ENCODE results near the gene CLEC18C.
"Not testable (repeated sequence)": the region's sequence is repeated elsewhere in the genome, so short reads cannot be mapped to it uniquely, and the experiment has no call there.

The CLEC18C gene

GRCh38 chr16:70159355-70160348, 13.9 kb upstream of the CLEC18C start:
- DNase-seq: no peak

- no peak for DNase-seq
Observed at GRCh38 chr16:70160388-70160787, 13.2 kb upstream of the CLEC18C start.

GRCh38 chr16:70160821-70161220, 12.8 kb upstream of the CLEC18C start:
- no peak for DNase-seq

- DNase-seq: no peak
Observed at GRCh38 chr16:70161350-70161749, 12.2 kb upstream of the CLEC18C start.

GRCh38 chr16:70162041-70162451, 11.5 kb upstream of the CLEC18C start:
- no peak for DNase-seq

- no peak for DNase-seq
Observed at GRCh38 chr16:70163596-70163995, 10.0 kb upstream of the CLEC18C start.

- not testable (repeated sequence) for DNase-seq
Observed at GRCh38 chr16:70166688-70167087, 6.9 kb upstream of the CLEC18C start.

- DNase-seq: not testable (repeated sequence)
Observed at GRCh38 chr16:70173916-70174315, 329 bp downstream of the CLEC18C start.

- not testable (repeated sequence) for DNase-seq
Observed at GRCh38 chr16:70174387-70174932, 873 bp downstream of the CLEC18C start.

- not testable (repeated sequence) for DNase-seq
Observed at GRCh38 chr16:70187858-70188607, 14.4 kb downstream of the CLEC18C start.

GRCh38 chr16:70188608-70188915, 15.0 kb downstream of the CLEC18C start:
- DNase-seq: not testable (repeated sequence)

- DNase-seq: not testable (repeated sequence)
Observed at GRCh38 chr16:70190574-70190973, 17.0 kb downstream of the CLEC18C start.

- DNase-seq: not testable (repeated sequence)
Observed at GRCh38 chr16:70196683-70197300, 23.2 kb downstream of the CLEC18C start.

- not testable (repeated sequence) for DNase-seq
Observed at GRCh38 chr16:70197611-70198010, 24.0 kb downstream of the CLEC18C start.

- DNase-seq: not testable (repeated sequence)
Observed at GRCh38 chr16:70198230-70198629, 24.6 kb downstream of the CLEC18C start.

- DNase-seq: not testable (repeated sequence)
Observed at GRCh38 chr16:70198666-70199065, 25.1 kb downstream of the CLEC18C start.

GRCh38 chr16:70199170-70199569, 25.6 kb downstream of the CLEC18C start:
- not testable (repeated sequence) for DNase-seq

- not testable (repeated sequence) for DNase-seq
Observed at GRCh38 chr16:70200063-70200462, 26.5 kb downstream of the CLEC18C start.

GRCh38 chr16:70203508-70203907, 29.9 kb downstream of the CLEC18C start:
- not testable (repeated sequence) for DNase-seq

- not testable (repeated sequence) for DNase-seq
Observed at GRCh38 chr16:70204010-70204409, 30.4 kb downstream of the CLEC18C start.

GRCh38 chr16:70204668-70205405, 31.2 kb downstream of the CLEC18C start:
- not testable (repeated sequence) for DNase-seq

GRCh38 chr16:70206382-70206781, 32.8 kb downstream of the CLEC18C start:
- not testable (repeated sequence) for DNase-seq

Measured in NCI-H69 (cell line).